GM19240 (cell line): ENCODE data around the gene MYH11.
"Not testable (repeated sequence)": the region's sequence is repeated elsewhere in the genome, so short reads cannot be mapped to it uniquely, and the experiment has no call there.

Experiments
- DNase-seq: peaks from one replicate; pipeline ENCODE4 v3.0.0; 2011; ENCODE audit warnings: low spot score; ENCODE audit not compliant: insufficient read length

MYH11 gene

GRCh38 chr16:15811481-15812400 is 45.1 kb downstream of the MYH11 start:
- no peak for DNase-seq

GRCh38 chr16:15810949-15811348 is 45.9 kb downstream of the MYH11 start:
- DNase-seq: no peak

- no peak for DNase-seq
Observed at GRCh38 chr16:15810411-15810810, 46.4 kb downstream of the MYH11 start.

- not testable (repeated sequence) for DNase-seq
Observed at GRCh38 chr16:15809297-15809696, 47.5 kb downstream of the MYH11 start.

DNA sequence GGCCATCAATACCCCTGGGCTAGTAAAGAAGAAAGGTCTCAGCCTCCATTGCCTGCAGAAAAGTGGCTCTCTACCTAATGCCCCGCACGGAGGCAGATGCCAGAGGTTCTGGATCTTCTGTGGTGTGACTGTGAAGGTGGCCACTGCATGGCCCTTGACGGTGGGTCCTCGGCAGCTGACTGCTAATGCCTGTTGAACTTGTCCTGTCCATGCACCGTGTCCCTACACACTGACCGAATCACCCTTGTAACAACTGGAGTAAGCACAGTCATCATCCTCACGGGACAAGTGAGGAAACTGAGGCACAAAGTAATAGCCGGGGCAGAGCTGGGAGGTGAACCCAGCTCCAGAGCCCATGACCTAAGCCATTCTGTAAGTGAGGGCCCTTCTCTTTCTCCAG is 48.8 kb downstream of the MYH11 start:
- DNase-seq: no peak

DNA sequence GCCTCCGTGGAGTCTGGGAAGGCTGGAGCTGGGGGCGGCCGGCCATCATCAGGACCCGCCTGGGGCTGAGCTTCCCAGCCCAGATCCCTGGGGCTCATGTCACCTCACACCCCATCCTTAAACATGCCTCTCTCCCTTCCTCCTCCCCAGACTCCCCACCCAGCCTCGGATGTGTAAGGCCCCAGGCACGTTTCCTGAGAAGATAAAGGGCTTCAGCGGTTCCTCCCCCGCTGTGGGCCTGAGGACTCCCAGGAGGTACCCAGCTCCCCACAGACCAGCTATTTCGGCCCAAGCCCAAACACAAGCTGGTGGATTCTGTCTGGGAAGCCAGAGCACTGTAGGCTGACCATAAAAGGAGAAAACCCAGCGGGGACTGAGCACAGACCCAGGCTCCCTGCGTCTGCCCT is 49.2 kb downstream of the MYH11 start:
- DNase-seq: no peak

- no peak for DNase-seq
Observed at GRCh38 chr16:15803618-15804017, 53.2 kb downstream of the MYH11 start.

GRCh38 chr16:15799851-15800495 is 56.9 kb downstream of the MYH11 start:
- DNase-seq: no peak

DNA sequence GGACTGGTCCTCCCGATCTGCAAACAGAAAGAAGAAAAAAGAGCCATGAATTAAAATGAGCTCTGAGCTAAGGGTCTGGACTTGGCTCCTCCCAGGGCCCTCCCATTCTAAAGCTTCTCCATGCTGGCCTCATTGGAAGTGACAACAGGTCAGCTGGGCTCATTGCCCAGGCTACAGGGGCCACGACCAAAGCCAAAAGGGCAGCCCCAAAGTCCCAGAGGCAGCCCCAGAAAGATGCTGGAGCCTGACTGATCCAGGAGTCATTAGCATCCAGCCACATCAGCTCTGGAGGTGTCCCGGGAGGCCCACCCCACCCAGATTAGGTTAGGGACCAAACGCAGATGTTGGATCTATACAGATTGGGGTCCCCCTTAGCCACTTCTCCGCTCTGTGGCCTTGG is 58.2 kb downstream of the MYH11 start:
- DNase-seq: no peak

GRCh38 chr16:15796885-15797284 is 59.9 kb downstream of the MYH11 start:
- DNase-seq: no peak

DNA sequence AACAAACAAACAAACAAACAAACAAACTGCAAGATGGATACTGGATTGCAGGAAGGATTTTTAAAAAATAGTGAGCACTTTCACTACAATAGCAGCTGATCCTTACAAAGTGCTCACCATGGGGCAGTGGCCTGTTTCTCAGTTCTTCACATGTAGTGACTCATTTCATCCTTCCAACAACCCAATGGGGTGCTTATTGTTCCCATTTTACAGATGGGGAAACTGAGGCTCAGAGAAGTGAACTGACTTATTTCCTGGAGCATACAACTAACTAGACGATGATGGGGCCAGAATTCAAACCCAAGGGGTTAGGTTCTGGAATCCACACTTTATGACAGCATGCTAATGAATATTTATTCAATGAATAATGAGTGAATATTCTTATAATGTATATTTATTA is 61.2 kb downstream of the MYH11 start:
- DNase-seq: no peak

GRCh38 chr16:15792563-15792971 is 64.3 kb downstream of the MYH11 start:
- DNase-seq: no peak

GRCh38 chr16:15790458-15790857 is 66.4 kb downstream of the MYH11 start:
- DNase-seq: no peak

DNA sequence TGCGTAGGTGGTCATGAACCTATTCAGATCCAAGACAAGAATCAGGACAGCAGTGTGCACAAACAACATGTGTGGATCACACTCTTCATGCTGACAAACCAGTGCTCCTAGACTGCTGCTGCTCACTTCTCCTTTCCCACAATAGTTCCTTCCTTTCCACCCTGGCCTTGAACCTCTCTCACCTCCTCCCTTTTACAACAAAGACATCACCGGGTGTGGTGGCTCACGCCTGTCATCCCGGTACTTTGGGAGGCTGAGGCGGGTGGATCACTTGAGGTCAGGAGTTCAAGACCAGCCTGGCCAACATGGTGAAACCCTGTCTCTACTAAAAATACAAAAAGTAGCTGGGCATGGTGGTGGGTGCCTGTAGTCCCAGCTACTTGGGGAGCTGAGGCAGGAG is 67.0 kb downstream of the MYH11 start:
- not testable (repeated sequence) for DNase-seq

GRCh38 chr16:15788846-15789239 is 68.0 kb downstream of the MYH11 start:
- DNase-seq: no peak

GRCh38 chr16:15786501-15786900 is 70.3 kb downstream of the MYH11 start:
- no peak for DNase-seq

DNA sequence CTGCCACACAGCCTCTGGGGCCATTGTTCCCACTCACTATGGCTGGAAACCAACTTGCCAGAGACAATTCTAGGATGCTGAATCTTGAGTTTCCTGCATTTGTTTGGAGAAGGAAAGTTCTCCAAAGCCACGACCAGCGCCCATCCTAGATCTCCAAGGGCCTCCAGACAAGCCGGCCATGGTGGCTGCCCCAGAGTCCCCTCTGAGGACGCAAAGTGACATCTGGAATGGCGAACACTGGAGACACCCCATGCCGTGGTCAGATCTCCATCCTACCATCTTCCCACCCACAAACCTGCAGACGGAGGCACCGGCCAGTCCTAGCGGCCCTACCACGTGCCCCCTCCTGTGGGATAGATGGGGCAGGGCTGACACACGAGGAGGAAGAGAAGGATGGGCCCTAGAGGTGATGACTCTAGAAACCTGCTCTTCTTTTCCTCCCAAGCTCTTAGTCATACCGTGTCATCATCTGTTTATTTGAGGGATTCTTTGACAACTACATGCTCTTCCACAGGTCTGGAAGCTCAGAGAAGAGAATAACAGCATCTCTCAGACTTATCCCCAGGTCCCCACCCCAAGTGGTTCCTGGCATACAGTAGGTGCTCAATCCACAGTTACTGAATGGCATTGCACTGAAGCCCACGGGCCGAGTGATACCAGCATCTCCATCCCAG is 71.3 kb downstream of the MYH11 start:
- DNase-seq: no peak

DNA sequence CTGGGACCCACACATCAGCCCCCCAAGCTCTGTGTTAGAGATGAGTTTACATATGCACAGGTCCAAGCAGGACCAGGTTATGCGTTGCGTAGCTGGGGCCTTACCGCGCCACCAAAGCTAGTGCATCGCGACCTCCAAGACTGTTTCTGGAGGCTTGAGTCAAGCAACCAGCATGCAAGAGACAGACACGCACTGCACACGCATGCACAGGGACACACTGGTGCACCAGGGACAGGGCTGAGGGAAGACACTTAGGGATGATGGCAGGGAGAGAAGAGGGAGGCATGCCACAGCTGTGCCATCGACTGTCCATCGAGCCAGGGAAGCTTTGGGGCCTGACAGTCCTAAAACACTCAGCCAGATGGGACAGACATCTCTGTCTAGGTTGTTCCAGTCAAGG is 72.8 kb downstream of the MYH11 start:
- DNase-seq: no peak

DNA sequence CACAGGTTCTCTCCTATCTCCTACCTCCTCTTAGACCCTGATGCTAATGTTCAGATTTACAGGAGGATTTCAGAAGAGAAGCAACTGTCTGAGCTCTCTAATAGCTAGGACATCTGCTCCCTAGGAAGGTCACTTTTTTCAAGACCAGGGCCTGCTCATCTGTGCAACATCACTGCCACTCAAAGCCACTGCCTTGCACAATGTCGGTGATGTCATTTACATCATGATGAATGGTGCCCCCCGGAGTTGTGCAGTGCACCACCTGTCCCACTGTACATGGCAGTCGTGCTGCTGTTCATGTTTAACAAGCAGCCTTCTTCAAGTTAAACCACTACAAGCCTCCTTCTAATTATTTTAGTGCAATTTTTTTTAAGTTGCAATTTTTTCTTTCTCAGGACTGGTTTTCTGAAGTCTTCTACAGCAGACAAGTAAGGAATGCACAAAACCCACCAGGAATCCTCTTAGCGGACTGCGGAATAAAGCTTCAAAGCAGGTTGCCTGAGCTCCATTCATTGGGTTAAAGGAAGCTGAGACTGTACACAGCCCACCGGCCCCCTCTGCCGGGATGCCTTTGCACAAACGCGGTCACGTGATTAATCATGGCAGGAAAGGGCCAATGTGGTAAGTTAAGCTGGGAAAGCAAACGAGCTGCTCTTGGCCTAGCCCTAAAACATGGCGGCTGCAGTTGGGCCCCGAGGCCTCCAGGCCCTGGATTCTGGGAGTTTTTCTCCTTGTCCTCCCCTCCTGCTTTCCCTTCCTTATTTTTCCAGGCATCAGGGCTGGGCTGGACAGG is 74.1 kb downstream of the MYH11 start:
- no peak for DNase-seq

GRCh38 chr16:15781650-15782049 is 75.2 kb downstream of the MYH11 start:
- no peak for DNase-seq

DNA sequence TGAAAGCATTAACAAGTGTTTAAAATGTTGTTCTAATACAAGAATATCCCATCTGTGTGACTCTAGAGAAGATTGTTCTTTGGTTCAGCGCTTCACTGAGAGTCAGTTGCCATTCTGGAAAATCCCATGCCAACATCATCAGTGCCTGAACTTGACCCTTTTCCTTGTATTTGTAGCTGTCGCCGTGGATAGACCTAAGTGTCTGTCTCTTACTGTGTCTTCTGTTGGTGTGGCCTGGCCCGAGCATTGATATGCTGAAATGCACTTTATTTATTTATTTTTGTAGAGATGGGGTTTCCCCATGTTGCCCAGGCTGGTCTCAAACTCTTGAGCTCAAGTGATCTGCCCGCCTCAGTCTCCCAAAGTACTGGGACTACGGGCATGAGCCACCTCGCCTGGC is 76.0 kb downstream of the MYH11 start:
- no peak for DNase-seq
